Urinary bladder (tissue), 4 donors: ENCODE data around the gene CPA1. TPM values are rescaled to one million over a fixed set of nuclear protein-coding genes. Genes with fewer than 3 reads are reported as not detected.

Experiments used
- DNase-seq: peaks from one replicate; pipeline ENCODE4 v3.0.0-alpha.2; 2015; ENCODE audit errors: extremely low spot score
- H3K27ac ChIP-seq: one replicate; pipeline ENCODE4 v1.5.1; 2013; ENCODE audit warnings: low read depth, mild to moderate bottlenecking, moderate library complexity
- H3K36me3 ChIP-seq: one replicate; pipeline ENCODE4 v1.6.1; 2013; ENCODE audit warnings: mild to moderate bottlenecking, moderate library complexity; ENCODE audit not compliant: insufficient read depth
- H3K4me1 ChIP-seq: one replicate; pipeline ENCODE4 v1.6.1; 2013; ENCODE audit warnings: mild to moderate bottlenecking, moderate library complexity; ENCODE audit not compliant: insufficient read depth
- H3K4me3 ChIP-seq: one replicate; pipeline ENCODE4 v1.5.1; 2013; ENCODE audit warnings: low read depth, low read length
- WGBS: extraction: QIAGEN DNeasy Blood & Tissue Kit; methylation state at CpG from one replicate; pipeline ENCODE4 v1.1.7; 2013; 5-methylcytosine and 5-hydroxymethylcytosine counted together
- polyA plus RNA-seq: library from polyadenylated mRNA; stranded (reverse); fragments of 200-250 nt; gene quantifications from one replicate; pipeline ENCODE4 v1.2.3, GENCODE V29; 2013
- total RNA-seq: library from RNA; depleted of rRNA; stranded (reverse); fragments of >200 nt; gene quantifications from one replicate; pipeline ENCODE4 v1.2.3, GENCODE V29; 2014
- donor health status: healthy with polysubstance abuse.
- donor health status: healthy.

Gene CPA1
- total and polyA plus RNA-seq, 2 donors, result 0.63 to 0.71 TPM

DNA sequence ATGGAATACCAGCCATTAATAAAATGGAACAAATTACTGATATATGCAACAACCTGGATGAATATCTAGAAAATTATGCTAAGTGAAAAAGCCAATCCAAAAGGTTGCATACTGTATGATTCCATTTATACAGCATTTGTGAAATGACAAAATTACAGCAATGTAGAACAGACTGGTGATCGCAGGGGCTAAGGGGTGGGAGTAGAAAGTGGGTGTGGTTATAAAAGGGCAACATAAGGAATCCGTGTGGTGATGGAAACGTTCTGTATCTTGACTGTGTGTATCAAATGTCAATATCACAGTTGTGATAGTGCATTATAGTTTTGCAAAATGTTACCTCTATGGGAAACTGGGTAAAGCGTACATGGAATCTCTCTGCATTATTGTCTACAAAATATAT is 45.5 kb downstream of the CPA1 start:
- WGBS, result 76% methylated on average over 4 of the region's 4 CpGs
- H3K4me1 ChIP-seq, result no peaks in the 10 kb centered on the region
- H3K4me3 ChIP-seq, result no peak overlapping the region
- no peaks in the 10 kb centered on the region for H3K36me3 ChIP-seq
- DNase-seq, result no peak
- H3K27ac ChIP-seq, result no peak overlapping the region

DNA sequence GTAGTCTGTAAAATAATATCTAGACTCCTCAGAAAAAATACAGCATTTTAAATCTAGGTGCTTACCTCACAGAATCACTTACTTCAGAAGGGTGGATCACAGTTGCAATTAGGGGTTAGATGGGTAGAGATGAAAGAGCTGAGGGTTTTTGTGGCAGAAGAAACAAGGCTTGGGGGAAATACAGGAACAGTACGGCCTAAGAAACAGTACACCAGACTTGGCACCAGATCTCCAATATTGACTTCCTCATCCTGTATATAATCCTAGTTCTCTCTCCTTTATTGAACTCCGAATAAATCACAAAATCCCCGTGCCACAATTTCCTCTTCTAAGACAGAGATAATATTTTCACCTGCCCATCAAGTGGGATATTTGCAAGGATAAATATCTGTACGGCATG is 46.3 kb downstream of the CPA1 start:
- 74% methylated on average over 4 of the region's 4 CpGs for WGBS
- H3K36me3 ChIP-seq, result no peaks in the 10 kb centered on the region
- DNase-seq, result no peak
- no peak overlapping the region for H3K4me3 ChIP-seq
- H3K27ac ChIP-seq, result no peak overlapping the region
- H3K4me1 ChIP-seq, result peaks cover 1% of the 10 kb centered on the region

DNA sequence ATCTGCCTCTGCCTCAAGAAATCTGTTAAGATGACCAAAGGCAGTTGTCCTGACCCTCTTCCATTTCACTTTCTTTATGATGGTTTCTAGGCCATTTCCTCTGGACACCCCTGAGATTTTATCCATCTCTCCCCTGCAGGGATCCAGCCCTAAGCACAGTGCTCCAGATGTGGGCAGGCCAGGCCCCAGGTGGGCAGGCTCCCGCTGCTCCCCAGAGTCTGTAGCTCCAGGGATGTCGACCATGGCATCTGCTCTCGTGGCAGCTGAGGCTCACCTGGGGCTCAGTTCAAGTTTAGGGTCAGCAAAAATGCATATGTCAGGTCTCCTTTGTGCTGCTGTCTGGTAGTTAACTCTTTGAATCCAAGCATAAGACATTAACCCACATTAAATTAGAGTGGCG is 48.7 kb downstream of the CPA1 start:
- no peaks in the 10 kb centered on the region for H3K36me3 ChIP-seq
- H3K27ac ChIP-seq, result no peak overlapping the region
- H3K4me3 ChIP-seq, result no peak overlapping the region
- DNase-seq, result no peak
- 95% methylated on average over 4 of the region's 4 CpGs for WGBS
- peaks cover 1% of the 10 kb centered on the region for H3K4me1 ChIP-seq

DNA sequence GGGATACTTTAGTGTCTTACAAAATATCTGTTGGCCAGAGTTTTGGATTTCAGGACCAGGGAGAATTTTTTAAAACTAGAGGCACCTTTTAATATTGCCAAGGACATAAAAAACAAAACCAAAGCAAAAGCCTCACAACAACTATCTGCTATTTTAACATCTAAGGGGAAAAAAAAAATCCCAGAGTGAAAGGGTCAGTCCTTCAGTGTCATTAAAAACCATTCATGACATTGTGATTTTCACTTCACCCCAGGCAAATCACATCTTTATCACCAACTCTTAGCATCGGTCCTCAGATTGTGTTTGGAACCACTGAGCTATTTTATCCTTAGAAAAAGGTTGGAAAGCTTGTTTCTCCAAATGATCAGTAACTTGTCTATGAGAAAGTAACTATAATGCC is 49.8 kb downstream of the CPA1 start:
- Histone ChIP-seq H3K4me3 (no peak overlapping the region), H3K36me3 (no peaks in the 10 kb centered on the region), H3K27ac (no peak overlapping the region), H3K4me1 (peaks cover 1% of the 10 kb centered on the region)
- no peak for DNase-seq
- 17% methylated on average over 1 of the region's 1 CpG for WGBS

DNA sequence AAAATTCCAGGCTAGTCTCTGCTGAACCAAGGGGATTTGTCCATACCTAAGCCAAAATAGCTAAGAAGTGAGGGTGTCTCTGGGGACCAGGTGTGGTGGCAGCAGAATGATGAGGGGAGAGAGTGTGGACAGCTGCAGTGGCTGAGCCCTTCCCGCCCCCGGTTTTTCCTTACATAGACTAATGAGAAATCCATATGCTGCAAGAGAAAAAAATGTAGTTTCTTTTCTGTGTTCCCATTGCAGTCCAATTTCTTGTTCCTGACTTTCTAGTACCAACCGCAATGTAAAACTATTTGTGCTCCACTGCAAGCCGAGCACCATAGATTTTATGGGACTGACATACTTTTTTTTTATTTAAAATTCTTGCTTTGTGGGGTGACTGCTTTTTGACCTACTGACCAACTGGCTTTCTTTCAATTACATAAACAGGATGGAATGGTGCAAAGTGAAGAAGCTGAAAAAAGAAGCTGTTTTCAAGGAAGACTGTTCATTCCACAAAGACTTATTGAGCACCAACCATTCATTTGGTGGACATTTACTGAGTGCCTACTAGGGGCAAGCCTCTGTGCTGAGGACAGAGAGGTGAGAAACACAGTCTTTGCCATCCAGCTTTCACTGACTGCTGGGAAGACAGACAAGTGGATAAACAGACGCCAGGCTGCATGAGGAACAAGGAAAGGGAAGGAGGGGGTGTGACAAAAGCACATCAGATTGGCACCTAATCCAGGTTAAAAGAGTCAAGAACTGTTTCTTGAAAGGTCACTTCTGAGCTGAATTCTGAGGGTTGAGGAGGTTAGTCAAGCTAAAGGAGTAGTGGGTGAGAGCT is 50.8 kb downstream of the CPA1 start:
- Histone ChIP-seq H3K4me1 (peaks cover 1% of the 10 kb centered on the region), H3K36me3 (no peaks in the 10 kb centered on the region), H3K4me3 (no peak overlapping the region), H3K27ac (no peak overlapping the region)
- WGBS, result 24% methylated on average over 5 of the region's 5 CpGs
- no peak for DNase-seq

DNA sequence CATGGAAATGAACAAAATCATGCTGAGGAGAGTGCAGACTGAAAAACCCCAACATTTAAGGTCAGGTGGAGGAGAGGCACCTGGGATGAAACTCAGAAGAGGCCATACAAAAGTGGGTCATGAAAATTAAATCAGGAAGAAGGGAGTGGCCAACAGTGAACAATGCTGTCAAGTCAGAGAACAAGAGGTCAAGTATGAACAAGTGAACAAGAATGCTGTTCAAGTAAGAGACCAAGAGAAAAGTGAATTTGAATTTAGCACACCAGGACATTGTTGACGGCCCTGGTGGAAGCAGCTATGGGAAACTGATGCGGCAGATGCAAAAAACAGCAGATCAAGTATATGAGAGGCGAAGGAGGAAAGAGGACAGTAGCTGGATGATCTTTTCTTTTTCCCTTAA is 52.6 kb downstream of the CPA1 start:
- Histone ChIP-seq H3K27ac (no peak overlapping the region), H3K4me3 (no peak overlapping the region), H3K36me3 (no peaks in the 10 kb centered on the region), H3K4me1 (peaks cover 1% of the 10 kb centered on the region)
- no peak for DNase-seq
- WGBS, result 64% methylated on average over 3 of the region's 3 CpGs

DNA sequence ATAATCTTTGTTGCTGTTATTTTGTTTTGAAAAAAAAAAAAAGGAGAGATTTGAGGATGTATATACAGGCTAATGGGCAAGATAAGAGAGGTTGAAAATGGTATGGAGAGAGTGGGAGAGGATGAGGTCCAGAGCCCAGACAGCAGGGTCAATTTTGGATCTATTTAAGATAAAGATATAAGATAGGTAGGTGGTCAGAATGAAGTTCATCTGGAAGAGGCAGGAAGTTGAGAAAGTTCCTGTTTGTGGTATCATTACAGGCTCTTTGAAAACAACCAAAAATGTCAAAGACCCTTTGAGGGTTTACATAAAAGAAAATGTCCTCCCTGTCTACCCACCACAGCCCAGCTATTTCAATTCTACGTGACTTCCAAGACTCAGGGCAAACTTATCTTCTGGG is 53.0 kb downstream of the CPA1 start:
- DNase-seq, result no peak
- Histone ChIP-seq H3K36me3 (no peaks in the 10 kb centered on the region), H3K27ac (no peak overlapping the region), H3K4me3 (no peak overlapping the region), H3K4me1 (peaks cover 1% of the 10 kb centered on the region)
- WGBS, result 91% methylated on average over 1 of the region's 1 CpG

DNA sequence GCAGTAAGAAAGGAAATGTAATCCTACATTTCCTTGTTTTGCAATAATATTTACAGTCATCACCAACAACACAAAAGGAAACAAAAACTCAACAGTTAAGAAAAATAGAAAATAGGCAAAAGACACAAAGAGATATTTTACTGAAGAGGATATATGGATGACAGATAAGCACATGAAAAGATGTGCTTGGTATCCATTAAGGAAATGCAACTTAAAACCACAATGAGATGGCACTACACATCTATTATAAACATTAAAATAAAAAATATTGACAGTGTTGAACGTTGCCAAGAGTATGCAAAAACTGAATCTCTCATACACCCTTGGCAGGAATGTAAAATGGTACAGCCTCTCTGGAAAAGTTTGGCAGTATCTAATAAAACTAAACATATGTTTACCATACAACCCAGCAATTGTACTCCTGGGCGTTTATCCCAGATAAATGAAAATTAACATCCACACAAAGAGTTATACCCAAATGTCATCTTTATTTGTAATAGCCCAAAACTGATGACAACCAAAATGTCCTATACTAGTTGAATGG is 55.1 kb downstream of the CPA1 start:
- Histone ChIP-seq H3K27ac (no peak overlapping the region), H3K4me3 (no peak overlapping the region), H3K4me1 (peaks cover 1% of the 10 kb centered on the region), H3K36me3 (no peaks in the 10 kb centered on the region)
- WGBS, result 58% methylated on average over 2 of the region's 2 CpGs
- no peak for DNase-seq

DNA sequence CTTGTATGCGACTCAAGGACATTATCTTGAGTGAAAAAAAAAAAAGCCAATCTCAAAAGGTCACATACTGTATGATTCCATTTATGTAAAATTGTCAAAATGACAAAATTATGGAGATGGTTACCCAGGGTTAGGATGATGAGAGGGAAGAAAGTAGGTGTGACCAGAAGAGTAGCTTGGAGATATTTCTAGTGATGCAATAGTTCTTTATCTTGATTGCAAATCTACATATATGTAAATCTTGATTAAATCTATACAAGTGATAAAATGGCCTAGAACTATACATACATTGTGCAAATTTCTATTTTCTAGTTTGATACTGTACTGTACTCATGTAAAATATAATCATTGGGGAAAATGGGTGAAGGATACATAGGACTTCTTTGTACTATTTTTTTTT is 56.0 kb downstream of the CPA1 start:
- H3K36me3 ChIP-seq, result no peaks in the 10 kb centered on the region
- H3K4me3 ChIP-seq, result no peak overlapping the region
- H3K4me1 ChIP-seq, result peaks cover 1% of the 10 kb centered on the region
- WGBS, result 89% methylated on average over 1 of the region's 1 CpG
- DNase-seq, result no peak
- no peak overlapping the region for H3K27ac ChIP-seq

Other genes with a start within 250 kb of the CPA1 start
- 18.6 TPM for gene TMEM209, start 175.1 kb upstream of the CPA1 start, total RNA-seq
- gene TMEM209, start 175.1 kb upstream of the CPA1 start, polyA plus RNA-seq, result 9.6 TPM
- not detected for gene SSMEM1, start 172.6 kb upstream of the CPA1 start, total RNA-seq
- not detected for gene SSMEM1, start 172.6 kb upstream of the CPA1 start, polyA plus RNA-seq
- gene CPA2, start 113.6 kb upstream of the CPA1 start, total RNA-seq, result not detected
- gene CPA2, start 113.6 kb upstream of the CPA1 start, polyA plus RNA-seq, result 0.09 TPM
- 3.8 TPM for gene CPA4, start 87.3 kb upstream of the CPA1 start, total RNA-seq
- gene CPA4, start 87.3 kb upstream of the CPA1 start, polyA plus RNA-seq, result not detected
- gene CPA5, start 35.7 kb upstream of the CPA1 start, total RNA-seq, result not detected
- gene CPA5, start 35.7 kb upstream of the CPA1 start, polyA plus RNA-seq, result 0.16 TPM
- gene CEP41, start 60.5 kb downstream of the CPA1 start, total RNA-seq, result 12.3 TPM
- 7.6 TPM for gene CEP41, start 60.5 kb downstream of the CPA1 start, polyA plus RNA-seq
- gene MEST, start 111.6 kb downstream of the CPA1 start, total RNA-seq, result 259 TPM
- 6.7 TPM for gene MEST, start 111.6 kb downstream of the CPA1 start, polyA plus RNA-seq